Duodenal mucosa (tissue), 2 donors: Measurements from ENCODE around the gene COL23A1.

Source experiments
- H3K27ac ChIP-seq: one replicate; pipeline ENCODE4 v1.7.0; 2013; ENCODE audit warnings: low read depth, low read length
- H3K27me3 ChIP-seq, 2 donors: one replicate each; pipeline ENCODE4 v1.7.0; 2013; ENCODE audit warnings: low read length in 2 of 2, control low read depth in 1 of 2; ENCODE audit not compliant: insufficient read depth in 2 of 2, control insufficient read depth in 1 of 2
- H3K36me3 ChIP-seq, 2 donors: one replicate each; pipeline ENCODE4 v1.7.0; 2013; ENCODE audit warnings: low read length in 2 of 2, control low read depth in 1 of 2; ENCODE audit not compliant: insufficient read depth in 2 of 2, control insufficient read depth in 1 of 2
- H3K4me1 ChIP-seq, 2 donors: one replicate each; pipeline ENCODE4 v1.7.0; 2013; ENCODE audit warnings: low read length in 2 of 2, control low read depth in 1 of 2; ENCODE audit not compliant: insufficient read depth in 2 of 2, control insufficient read depth in 1 of 2
- H3K4me3 ChIP-seq, 2 donors: one replicate each; pipeline ENCODE4 v1.7.0; 2013; ENCODE audit warnings: low read length in 2 of 2, low read depth in 1 of 2
- H3K9ac ChIP-seq, 2 donors: one replicate each; pipeline ENCODE4 v1.7.0; 2013; ENCODE audit warnings: low read length in 2 of 2, low read depth in 1 of 2
- H3K9me3 ChIP-seq, 2 donors: one replicate each; pipeline ENCODE4 v1.7.0; 2013; ENCODE audit warnings: low read length in 2 of 2, control low read depth in 1 of 2; ENCODE audit not compliant: control insufficient read depth in 1 of 2

The COL23A1 gene

GRCh38 chr5:178439493-178440180 is 150.6 kb downstream of the COL23A1 start:
- no peaks in the 10 kb centered on the region for H3K9me3 ChIP-seq
- no peak overlapping the region for H3K27ac ChIP-seq
- no peaks in the 10 kb centered on the region for H3K27me3 ChIP-seq

DNA sequence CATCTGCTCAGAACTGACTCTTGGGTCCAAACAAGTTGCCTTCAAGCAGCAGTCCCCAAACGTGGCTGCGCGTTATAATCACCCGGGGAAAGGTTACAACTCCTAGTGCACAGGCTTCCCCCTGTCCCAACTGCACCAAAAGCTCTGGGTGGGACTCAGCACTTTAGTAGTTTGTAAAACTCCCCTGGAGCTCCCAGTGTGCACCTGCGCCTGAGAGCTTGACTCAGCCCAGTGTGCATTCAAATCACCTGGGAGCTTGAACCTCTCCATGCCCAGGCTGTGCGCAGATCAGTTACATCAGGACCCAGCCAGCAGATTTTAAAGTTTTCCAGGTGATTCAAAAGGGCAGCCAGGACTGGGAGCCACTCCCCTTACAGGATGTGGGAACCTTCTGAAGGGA is 151.4 kb downstream of the COL23A1 start:
- Histone ChIP-seq H3K4me3 (no peak overlapping the region), H3K36me3 (no peaks in the 10 kb centered on the region), H3K27me3 (no peaks in the 10 kb centered on the region), H3K27ac (no peak overlapping the region), H3K9ac (no peak overlapping the region), H3K9me3 (no peaks in the 10 kb centered on the region), H3K4me1 (no peaks in the 10 kb centered on the region)

More at GRCh38 chr5:178439493-178440180, 150.6 kb downstream of the COL23A1 start:
- Histone ChIP-seq H3K4me1 (no peaks in the 10 kb centered on the region), H3K36me3 (no peaks in the 10 kb centered on the region), H3K9ac (no peak overlapping the region), H3K4me3 (no peak overlapping the region)

DNA sequence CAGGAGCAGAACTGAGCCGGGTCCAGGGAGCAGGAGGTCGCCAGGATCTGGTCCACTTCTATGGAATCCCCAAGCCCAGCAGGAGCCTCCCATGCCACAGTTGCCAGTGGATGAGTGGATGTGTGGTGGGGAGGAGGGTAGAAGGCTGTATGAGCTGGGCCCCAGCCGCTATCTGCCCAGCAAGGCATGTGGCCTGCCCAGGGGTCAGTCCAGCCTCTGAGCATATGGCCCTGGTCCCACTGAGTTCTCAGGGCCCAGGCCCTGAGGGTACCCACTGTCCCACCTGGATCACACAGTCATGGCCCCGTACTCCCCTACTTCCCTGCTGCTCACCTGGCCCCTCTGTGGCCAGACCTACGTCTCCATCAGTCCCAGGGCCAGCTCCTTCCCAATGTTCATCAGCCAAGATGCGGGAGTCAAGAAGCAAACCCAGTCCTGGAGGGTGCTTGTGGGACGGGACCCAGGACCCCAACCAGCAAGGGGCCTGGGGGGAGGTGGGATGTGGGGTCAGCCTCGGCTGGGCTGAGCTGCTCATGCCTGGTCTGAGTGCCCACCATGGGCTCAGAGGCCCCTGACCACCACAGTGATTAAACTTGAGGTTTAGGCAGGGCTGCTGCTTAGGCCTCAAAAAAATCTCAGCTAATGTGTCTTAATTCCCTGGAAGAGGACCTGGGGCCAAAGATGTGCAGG is 152.7 kb downstream of the COL23A1 start:
- Histone ChIP-seq H3K27me3 (no peaks in the 10 kb centered on the region), H3K27ac (no peak overlapping the region), H3K9me3 (no peaks in the 10 kb centered on the region), H3K36me3 (no peaks in the 10 kb centered on the region), H3K4me1 (no peaks in the 10 kb centered on the region), H3K9ac (no peak overlapping the region), H3K4me3 (no peak overlapping the region)

DNA sequence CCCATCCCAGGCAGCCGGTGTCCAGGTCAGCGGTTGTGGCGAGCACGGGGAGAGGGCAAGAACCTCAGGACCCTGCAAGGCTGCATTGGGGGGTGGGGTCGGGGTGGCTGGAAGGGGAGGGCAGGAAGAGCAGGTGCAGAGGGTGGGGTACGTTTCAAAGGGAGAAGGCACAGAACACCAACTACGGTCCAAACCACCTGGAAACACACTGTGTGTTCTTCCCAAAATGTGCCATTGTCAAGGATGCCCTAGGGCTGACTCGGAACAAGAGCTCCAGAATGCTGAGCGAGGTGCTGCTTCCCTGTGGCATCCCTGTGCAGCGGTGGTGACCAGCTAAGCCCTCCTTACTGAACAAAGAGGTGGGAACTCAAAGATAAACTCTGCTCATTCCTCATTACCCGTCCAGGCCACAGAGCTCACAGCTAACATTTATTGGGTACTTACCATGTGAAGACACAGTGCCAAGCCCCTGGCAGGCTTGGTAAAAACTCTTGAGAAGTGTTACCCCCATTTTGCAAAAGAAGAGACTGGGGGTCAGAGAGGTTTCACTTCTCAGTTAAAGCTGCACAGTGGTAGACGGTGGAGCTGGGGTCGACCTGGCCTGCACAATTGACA is 153.8 kb downstream of the COL23A1 start:
- no peaks in the 10 kb centered on the region for H3K36me3 ChIP-seq
- H3K4me1 ChIP-seq: no peaks in the 10 kb centered on the region
- no peaks in the 10 kb centered on the region for H3K9me3 ChIP-seq
- no peak overlapping the region for H3K4me3 ChIP-seq
- H3K9ac ChIP-seq: no peak overlapping the region
- no peak overlapping the region for H3K27ac ChIP-seq
- no peaks in the 10 kb centered on the region for H3K27me3 ChIP-seq

DNA sequence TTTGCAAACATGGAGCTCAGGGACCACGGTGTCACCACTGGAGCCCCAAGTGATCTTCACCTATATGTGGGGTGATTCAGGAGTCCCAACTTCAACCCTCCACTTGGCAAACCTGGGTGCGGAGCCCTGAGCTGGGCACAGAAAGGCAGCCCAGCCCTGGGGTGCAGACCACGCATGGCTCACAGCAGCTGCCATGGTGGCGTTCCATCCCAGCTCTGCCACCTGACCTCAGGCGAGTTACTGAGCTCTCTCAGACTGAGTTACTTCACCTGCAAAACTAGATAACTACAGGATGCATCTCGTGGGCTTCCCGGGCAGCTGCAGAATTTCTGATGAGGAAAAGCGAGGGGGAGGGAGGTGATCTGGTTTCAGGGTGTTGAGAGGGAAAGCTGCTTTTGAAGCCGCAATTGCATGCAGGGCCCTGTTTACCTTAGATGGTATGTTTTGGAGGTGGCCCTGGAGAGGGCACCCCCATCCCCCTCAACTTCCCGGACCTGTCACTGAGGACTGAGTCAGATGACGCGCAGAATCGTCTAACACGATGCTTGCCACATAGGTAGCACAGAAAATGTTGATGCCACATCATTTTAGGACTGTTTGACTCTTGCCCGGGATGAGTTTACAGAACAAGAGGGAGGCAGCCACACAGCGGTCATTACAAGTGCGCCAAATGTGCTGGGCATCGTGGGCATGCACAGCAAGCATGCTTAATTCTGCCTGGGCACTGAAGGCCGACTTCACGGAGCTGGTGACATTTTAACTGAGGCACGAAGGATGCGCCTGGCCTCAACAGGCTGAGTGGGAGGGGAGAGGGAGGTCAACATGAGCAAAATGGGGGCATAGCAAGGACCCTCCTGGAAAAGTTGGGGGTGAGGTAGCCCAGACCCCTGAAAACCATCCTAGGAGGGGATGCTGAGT is 154.6 kb downstream of the COL23A1 start:
- Histone ChIP-seq H3K27ac (no peak overlapping the region), H3K27me3 (no peaks in the 10 kb centered on the region), H3K9ac (no peak overlapping the region), H3K36me3 (no peaks in the 10 kb centered on the region), H3K9me3 (no peaks in the 10 kb centered on the region), H3K4me1 (no peaks in the 10 kb centered on the region), H3K4me3 (no peak overlapping the region)

GRCh38 chr5:178434851-178435250 is 155.3 kb downstream of the COL23A1 start:
- no peaks in the 10 kb centered on the region for H3K36me3 ChIP-seq
- H3K27me3 ChIP-seq: no peaks in the 10 kb centered on the region
- no peak overlapping the region for H3K9ac ChIP-seq
- H3K27ac ChIP-seq: no peak overlapping the region
- no peaks in the 10 kb centered on the region for H3K4me1 ChIP-seq
- H3K9me3 ChIP-seq: no peaks in the 10 kb centered on the region
- H3K4me3 ChIP-seq: no peak overlapping the region

GRCh38 chr5:178434016-178434761 is 156.0 kb downstream of the COL23A1 start:
- Histone ChIP-seq H3K4me1 (no peaks in the 10 kb centered on the region), H3K27ac (no peak overlapping the region), H3K36me3 (no peaks in the 10 kb centered on the region), H3K27me3 (no peaks in the 10 kb centered on the region), H3K9me3 (no peaks in the 10 kb centered on the region), H3K9ac (no peak overlapping the region), H3K4me3 (no peak overlapping the region)

GRCh38 chr5:178433273-178433775 is 156.9 kb downstream of the COL23A1 start:
- Histone ChIP-seq H3K9ac (no peak overlapping the region), H3K4me3 (no peak overlapping the region), H3K4me1 (no peaks in the 10 kb centered on the region), H3K9me3 (no peaks in the 10 kb centered on the region), H3K27ac (no peak overlapping the region), H3K27me3 (no peaks in the 10 kb centered on the region), H3K36me3 (no peaks in the 10 kb centered on the region)

- Histone ChIP-seq H3K27me3 (no peaks in the 10 kb centered on the region), H3K27ac (no peak overlapping the region), H3K9ac (no peak overlapping the region), H3K4me1 (no peaks in the 10 kb centered on the region), H3K36me3 (no peaks in the 10 kb centered on the region), H3K4me3 (no peak overlapping the region), H3K9me3 (no peaks in the 10 kb centered on the region)
Observed at GRCh38 chr5:178432421-178433272, 157.5 kb downstream of the COL23A1 start.
